Activated naive CD8-positive, alpha-beta T cell treated with anti-CD3 and anti-CD28 coated beads, Interleukin-2, amount 10 ng/mL, durations not matched to agents 7 days and 5 days (primary cell): ENCODE measurements around the gene GALNT17. TPM values are rescaled to one million over a fixed set of nuclear protein-coding genes. Genes with fewer than 3 reads are reported as not detected.

Source experiments
- ATAC-seq: fragments of 150-1000 bp; cut with Tn5 transposase; one replicate; pipeline ENCODE4 v1.10.0; 2021; ENCODE audit warnings: low read depth, moderate library complexity
- POLR2A ChIA-PET: fragments of 350-600 bp; sonication (Branson Sonifier 250); formaldehyde crosslinking; loops from one replicate; lab custom pipeline; 2021; ENCODE audit warnings: antibody characterized with exemption; lab: Charles Lee
- DNase-seq: peaks from one replicate; pipeline ENCODE4 v3.0.0; 2021
- H3K27ac Mint-ChIP-seq: one replicate; pipeline ENCODE4 v1.8.0; 2022; ENCODE audit warnings: mild to moderate bottlenecking, mixed read lengths
- H3K27me3 Mint-ChIP-seq: one replicate; pipeline ENCODE4 v1.8.0; 2022; ENCODE audit warnings: mild to moderate bottlenecking, moderate library complexity, mixed read lengths
- H3K36me3 Mint-ChIP-seq: one replicate; pipeline ENCODE4 v1.8.0; 2021; ENCODE audit warnings: mild to moderate bottlenecking, mixed read lengths
- H3K4me1 Mint-ChIP-seq: one replicate; pipeline ENCODE4 v1.8.0; 2021; ENCODE audit warnings: mixed read lengths
- H3K4me3 Mint-ChIP-seq: one replicate; pipeline ENCODE4 v1.8.0; 2022; ENCODE audit warnings: mild to moderate bottlenecking, moderate library complexity, mixed read lengths
- H3K9me3 Mint-ChIP-seq: one replicate; pipeline ENCODE4 v1.8.0; 2021; ENCODE audit warnings: mixed read lengths
- total RNA-seq, 2 experiments: library from RNA; stranded (reverse); gene quantifications; one replicate each; pipeline ENCODE4 v1.2.3, GENCODE V29; 2021

The GALNT17 gene
- total RNA-seq, 2 experiments from 2014 or later, result not detected

- POLR2A ChIA-PET, result no interaction called here
- no peak overlapping the region for H3K4me3 Mint-ChIP-seq
- DNase-seq (no peak), ATAC-seq (no peak)
- H3K9me3 Mint-ChIP-seq, result peaks cover 5% of the 10 kb centered on the region
- no peaks in the 10 kb centered on the region for H3K27me3 Mint-ChIP-seq
- no peak overlapping the region for H3K27ac Mint-ChIP-seq
- no peaks in the 10 kb centered on the region for H3K36me3 Mint-ChIP-seq
- H3K4me1 Mint-ChIP-seq, result no peaks in the 10 kb centered on the region
Measured at GRCh38 chr7:71430246-71430645, 298.3 kb downstream of the GALNT17 start.

- DNase-seq (no peak), ATAC-seq (no peak)
- Mint-ChIP-seq H3K36me3 (no peaks in the 10 kb centered on the region), H3K4me3 (no peak overlapping the region), H3K27ac (no peak overlapping the region), H3K9me3 (peaks cover 8% of the 10 kb centered on the region), H3K27me3 (no peaks in the 10 kb centered on the region), H3K4me1 (no peaks in the 10 kb centered on the region)
- POLR2A ChIA-PET, result no interaction called here
Measured at GRCh38 chr7:71439321-71439720, 307.4 kb downstream of the GALNT17 start.

GRCh38 chr7:71442492-71443190 lies 310.7 kb downstream of the GALNT17 start:
- no peaks in the 10 kb centered on the region for H3K36me3 Mint-ChIP-seq
- H3K27ac Mint-ChIP-seq, result no peak overlapping the region
- no peak for ATAC-seq
- no peaks in the 10 kb centered on the region for H3K27me3 Mint-ChIP-seq
- no peak for DNase-seq
- no peak overlapping the region for H3K4me3 Mint-ChIP-seq
- POLR2A ChIA-PET, result no interaction called here
- no peaks in the 10 kb centered on the region for H3K4me1 Mint-ChIP-seq
- H3K9me3 Mint-ChIP-seq, result peaks cover 12% of the 10 kb centered on the region

GRCh38 chr7:71443191-71443530 lies 311.2 kb downstream of the GALNT17 start:
- ATAC-seq (no peak), DNase-seq (no peak)
- Mint-ChIP-seq H3K4me1 (no peaks in the 10 kb centered on the region), H3K27me3 (no peaks in the 10 kb centered on the region), H3K9me3 (peaks cover 12% of the 10 kb centered on the region), H3K27ac (no peak overlapping the region), H3K4me3 (no peak overlapping the region), H3K36me3 (no peaks in the 10 kb centered on the region)
- POLR2A ChIA-PET, result no interaction called here

GRCh38 chr7:71444130-71444529 lies 312.2 kb downstream of the GALNT17 start:
- no peak overlapping the region for H3K27ac Mint-ChIP-seq
- H3K4me3 Mint-ChIP-seq, result no peak overlapping the region
- H3K4me1 Mint-ChIP-seq, result no peaks in the 10 kb centered on the region
- peaks cover 14% of the 10 kb centered on the region for H3K9me3 Mint-ChIP-seq
- ATAC-seq (no peak), DNase-seq (no peak)
- POLR2A ChIA-PET, result no interaction called here
- H3K36me3 Mint-ChIP-seq, result no peaks in the 10 kb centered on the region
- H3K27me3 Mint-ChIP-seq, result no peaks in the 10 kb centered on the region

DNA sequence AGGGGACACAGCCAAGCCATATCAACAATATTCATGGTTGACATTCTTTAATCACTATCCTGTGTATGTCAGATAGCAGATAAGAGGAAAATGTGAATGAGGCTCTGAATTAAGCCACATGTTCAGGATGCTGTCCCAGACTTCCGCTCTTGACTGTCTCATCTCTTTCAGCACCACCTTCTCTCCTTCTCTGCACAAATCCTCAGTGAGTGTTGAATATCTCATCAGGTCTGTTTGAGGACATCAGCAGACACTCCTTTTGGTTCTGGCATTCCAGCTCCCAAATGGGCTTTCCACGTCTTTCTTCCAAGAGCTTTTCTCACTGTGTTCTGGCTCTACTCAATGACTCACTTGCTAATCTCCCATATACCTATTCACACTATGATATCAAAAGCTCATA lies 321.7 kb downstream of the GALNT17 start:
- H3K4me1 Mint-ChIP-seq, result no peaks in the 10 kb centered on the region
- DNase-seq (no peak), ATAC-seq (no peak)
- no peaks in the 10 kb centered on the region for H3K36me3 Mint-ChIP-seq
- POLR2A ChIA-PET, result no interaction called here
- no peaks in the 10 kb centered on the region for H3K27me3 Mint-ChIP-seq
- H3K4me3 Mint-ChIP-seq, result no peak overlapping the region
- H3K9me3 Mint-ChIP-seq, result peaks cover 6% of the 10 kb centered on the region
- no peak overlapping the region for H3K27ac Mint-ChIP-seq

- Mint-ChIP-seq H3K27me3 (no peaks in the 10 kb centered on the region), H3K36me3 (no peaks in the 10 kb centered on the region), H3K4me1 (no peaks in the 10 kb centered on the region), H3K4me3 (no peak overlapping the region), H3K27ac (no peak overlapping the region), H3K9me3 (peaks cover 8% of the 10 kb centered on the region)
- POLR2A ChIA-PET, result no interaction called here
- DNase-seq (no peak), ATAC-seq (no peak)
Measured at GRCh38 chr7:71454981-71455380, 323.0 kb downstream of the GALNT17 start.

DNA sequence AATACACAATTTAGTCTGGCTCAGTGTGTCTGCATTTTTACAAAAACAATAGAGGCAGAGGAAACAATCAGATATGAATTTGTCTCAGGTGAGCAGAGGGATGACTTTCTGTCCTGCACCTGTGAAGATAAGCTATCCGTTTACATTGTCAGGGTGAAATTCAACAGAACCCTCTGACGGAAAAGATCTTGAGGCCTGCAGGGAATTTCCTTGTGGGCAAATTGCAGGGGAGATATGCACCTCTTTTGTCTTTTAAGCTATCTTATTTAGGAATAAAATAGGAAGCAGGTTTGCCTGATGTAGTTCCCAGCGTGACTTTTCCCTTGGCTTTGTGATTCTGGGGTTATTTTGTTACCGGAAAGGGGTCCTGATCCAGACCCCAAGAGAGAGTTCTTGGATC lies 325.1 kb downstream of the GALNT17 start:
- ATAC-seq, result no peak
- Mint-ChIP-seq H3K4me3 (no peak overlapping the region), H3K4me1 (no peaks in the 10 kb centered on the region), H3K27me3 (no peaks in the 10 kb centered on the region), H3K9me3 (peaks cover 8% of the 10 kb centered on the region), H3K36me3 (no peaks in the 10 kb centered on the region), H3K27ac (no peak overlapping the region)
- POLR2A ChIA-PET, result no interaction called here
- DNase-seq, result no peak

GRCh38 chr7:71457846-71458590 lies 326.1 kb downstream of the GALNT17 start:
- no peak overlapping the region for H3K4me3 Mint-ChIP-seq
- POLR2A ChIA-PET, result no interaction called here
- H3K27me3 Mint-ChIP-seq, result no peaks in the 10 kb centered on the region
- no peak for DNase-seq
- no peaks in the 10 kb centered on the region for H3K4me1 Mint-ChIP-seq
- H3K9me3 Mint-ChIP-seq, result peaks cover 7% of the 10 kb centered on the region
- H3K27ac Mint-ChIP-seq, result no peak overlapping the region
- ATAC-seq, result no peak
- no peaks in the 10 kb centered on the region for H3K36me3 Mint-ChIP-seq

DNA sequence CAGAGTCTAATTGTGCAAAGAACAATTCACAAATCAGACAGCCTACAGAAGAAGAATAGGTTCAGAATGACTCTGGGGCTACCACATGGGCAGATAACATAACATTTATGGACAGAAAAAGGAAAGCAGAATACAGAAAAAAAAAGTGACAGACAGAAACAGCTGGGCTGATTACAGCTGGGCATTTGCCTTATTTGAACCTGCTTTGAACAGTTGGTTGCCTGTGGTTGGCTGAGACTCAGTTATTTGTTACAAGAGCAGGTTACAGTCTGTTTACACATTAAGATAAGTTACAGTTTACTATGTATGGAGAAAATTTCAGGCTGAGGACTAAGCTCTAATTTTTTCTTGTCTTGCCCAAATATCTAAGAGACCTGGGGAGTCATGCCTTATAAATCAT lies 327.2 kb downstream of the GALNT17 start:
- Mint-ChIP-seq H3K9me3 (peaks cover 5% of the 10 kb centered on the region), H3K27me3 (no peaks in the 10 kb centered on the region), H3K36me3 (no peaks in the 10 kb centered on the region), H3K4me1 (no peaks in the 10 kb centered on the region), H3K4me3 (no peak overlapping the region), H3K27ac (no peak overlapping the region)
- DNase-seq (no peak), ATAC-seq (no peak)
- POLR2A ChIA-PET, result no interaction called here

DNA sequence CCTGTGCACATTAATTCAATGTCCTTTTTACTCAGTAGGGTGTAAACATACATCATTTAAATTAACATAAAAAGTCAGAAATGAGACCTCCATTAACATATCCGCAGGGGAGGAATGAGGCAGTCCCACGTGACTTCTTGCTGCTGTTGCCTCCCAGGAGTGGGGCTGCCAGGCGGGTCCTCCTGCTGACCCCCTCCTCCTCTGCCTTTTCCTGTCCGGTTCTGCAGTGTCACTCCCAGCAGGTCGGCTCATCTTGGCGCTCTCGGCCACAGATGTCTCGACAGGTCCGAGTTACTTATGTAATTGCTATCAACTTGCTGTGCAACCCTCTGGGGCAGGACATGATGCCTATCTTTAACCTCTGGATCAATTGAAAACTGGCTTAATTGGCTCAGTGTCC lies 329.6 kb downstream of the GALNT17 start:
- ATAC-seq, result no peak
- Mint-ChIP-seq H3K4me1 (no peaks in the 10 kb centered on the region), H3K27me3 (no peaks in the 10 kb centered on the region)

DNA sequence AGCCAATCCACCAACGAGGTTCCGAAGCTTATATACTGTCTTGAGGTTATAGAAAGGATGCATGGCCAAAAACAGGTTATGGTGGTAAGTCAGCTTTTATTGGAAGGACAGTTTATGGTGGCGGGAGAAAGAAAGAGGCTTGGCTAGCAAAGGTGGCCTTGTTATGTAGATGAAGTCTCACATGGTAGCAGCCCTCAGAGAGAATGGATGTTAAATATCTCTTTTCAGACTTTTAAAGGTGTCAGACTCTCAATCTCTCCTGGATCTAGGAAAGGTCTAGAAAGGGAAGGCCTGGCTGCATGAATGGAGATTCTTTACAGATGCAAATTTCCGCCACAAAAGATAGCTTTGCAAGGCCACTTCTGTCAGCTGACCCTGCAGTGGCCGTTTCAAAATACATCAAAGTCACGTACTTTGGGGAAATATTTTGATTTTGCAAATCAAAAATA lies 333.8 kb downstream of the GALNT17 start:
- DNase-seq (no peak), ATAC-seq (no peak)
- Mint-ChIP-seq H3K27me3 (no peaks in the 10 kb centered on the region), H3K4me3 (no peak overlapping the region), H3K36me3 (no peaks in the 10 kb centered on the region), H3K27ac (no peak overlapping the region), H3K9me3 (peaks cover 2% of the 10 kb centered on the region), H3K4me1 (no peaks in the 10 kb centered on the region)
- POLR2A ChIA-PET, result no interaction called here

More for the DNA sequence above, 329.6 kb downstream of the GALNT17 start:
- H3K27ac Mint-ChIP-seq, result no peak overlapping the region
- DNase-seq, result no peak
- POLR2A ChIA-PET, result no interaction called here
- peaks cover 5% of the 10 kb centered on the region for H3K9me3 Mint-ChIP-seq
- no peaks in the 10 kb centered on the region for H3K36me3 Mint-ChIP-seq
- no peak overlapping the region for H3K4me3 Mint-ChIP-seq

DNA sequence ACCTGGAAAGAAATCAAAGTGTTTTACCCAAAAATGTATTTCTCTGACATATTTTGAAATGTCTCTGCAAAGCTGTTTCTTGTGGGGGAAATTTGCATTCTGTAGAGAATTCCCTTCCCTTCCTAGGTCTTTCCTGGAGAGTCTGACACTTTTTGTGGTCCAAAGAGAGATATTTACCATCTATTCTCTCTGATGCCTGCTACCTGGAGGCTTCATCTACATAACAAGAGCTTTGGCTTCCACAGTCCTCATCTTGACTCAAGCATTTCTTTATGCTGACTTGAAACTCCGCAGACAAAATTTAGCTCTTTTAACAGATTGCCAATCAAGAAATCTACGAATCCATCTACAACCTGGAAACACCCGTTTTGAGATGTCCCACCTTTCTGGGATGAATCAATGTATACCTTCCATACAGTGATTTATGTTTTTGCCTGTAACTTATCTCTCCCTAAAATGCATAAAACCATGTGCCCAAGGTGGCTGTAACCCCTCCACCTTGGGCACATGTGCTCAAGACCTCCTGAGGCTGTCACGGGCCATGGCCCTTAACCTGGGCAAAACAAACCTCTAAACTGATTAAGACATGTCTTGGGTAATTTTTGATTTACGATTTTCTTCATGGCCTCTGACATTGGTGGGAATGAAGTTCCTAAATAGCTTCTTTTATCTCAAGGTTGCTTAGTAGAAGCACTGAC lies 334.7 kb downstream of the GALNT17 start:
- POLR2A ChIA-PET, result no interaction called here
- Mint-ChIP-seq H3K4me3 (no peak overlapping the region), H3K9me3 (peaks cover 2% of the 10 kb centered on the region), H3K36me3 (no peaks in the 10 kb centered on the region), H3K4me1 (no peaks in the 10 kb centered on the region), H3K27ac (no peak overlapping the region), H3K27me3 (no peaks in the 10 kb centered on the region)
- no peak for DNase-seq
- ATAC-seq, result no peak

- H3K36me3 Mint-ChIP-seq, result no peaks in the 10 kb centered on the region
- H3K27ac Mint-ChIP-seq, result no peak overlapping the region
- no peak for ATAC-seq
- H3K9me3 Mint-ChIP-seq, result peaks cover 5% of the 10 kb centered on the region
- H3K4me1 Mint-ChIP-seq, result no peaks in the 10 kb centered on the region
- POLR2A ChIA-PET, result no interaction called here
- no peaks in the 10 kb centered on the region for H3K27me3 Mint-ChIP-seq
- DNase-seq, result no peak
- H3K4me3 Mint-ChIP-seq, result no peak overlapping the region
Measured at GRCh38 chr7:71470326-71470725, 338.4 kb downstream of the GALNT17 start.
